SU-DHL-6 (cell line): ENCODE data around the gene TWIST2.

Source experiments
- H2AFZ ChIP-seq: fragments of 200-600 bp; sonication (generic); 2 replicates; pipeline ENCODE4 v1.6.1; 2014; ENCODE audit warnings: low read depth, mild to moderate bottlenecking, moderate library complexity, mixed read lengths, antibody characterized with exemption, low read length; ENCODE audit not compliant: severe bottlenecking
- H3F3A ChIP-seq: fragments of 200-600 bp; shearing (Covaris generic); 2 replicates; pipeline ENCODE4 v1.6.0; 2016; ENCODE audit warnings: antibody characterized with exemption, mild to moderate bottlenecking; ENCODE audit not compliant: insufficient read depth
- H3K27ac ChIP-seq: fragments of 200-600 bp; sonication (generic); 2 replicates; pipeline ENCODE4 v1.5.1; 2016; ENCODE audit warnings: low read depth, mild to moderate bottlenecking, low read length, moderate library complexity, mixed read lengths
- H3K27me3 ChIP-seq: fragments of 200-600 bp; sonication (generic), shearing (Covaris generic); 2 replicates; pipeline ENCODE4 v1.6.0; 2014; ENCODE audit warnings: mild to moderate bottlenecking, low read length
- H3K36me3 ChIP-seq: fragments of 200-600 bp; sonication (generic); 2 replicates; pipeline ENCODE4 v1.6.1; 2014; ENCODE audit warnings: mild to moderate bottlenecking, low read length, mixed read lengths
- H3K4me2 ChIP-seq: fragments of 300-600, 200-600 bp; shearing (Covaris generic), sonication (generic); 2 replicates; pipeline ENCODE4 v1.6.0; 2014; ENCODE audit warnings: low read length, low read depth, mild to moderate bottlenecking; ENCODE audit not compliant: poor library complexity, severe bottlenecking
- H3K4me3 ChIP-seq: fragments of 200-600 bp; sonication (generic); 2 replicates; pipeline ENCODE4 v1.5.1; 2014; ENCODE audit warnings: antibody characterized with exemption, low read length, mild to moderate bottlenecking, mixed read lengths; ENCODE audit not compliant: insufficient read depth, poor library complexity, severe bottlenecking
- H3K79me2 ChIP-seq: fragments of 200-600 bp; sonication (generic); 2 replicates; pipeline ENCODE4 v1.6.1; 2014; ENCODE audit warnings: mild to moderate bottlenecking, low read length, moderate library complexity; ENCODE audit not compliant: insufficient read depth
- H3K9ac ChIP-seq: fragments of 200-600 bp; sonication (generic); 2 replicates; pipeline ENCODE4 v1.7.0; 2014; ENCODE audit warnings: mild to moderate bottlenecking, low read length
- H3K9me2 ChIP-seq: fragments of 200-600 bp; sonication (generic); replicated peaks from 2 replicates; pipeline ENCODE4 v1.6.1; 2014; ENCODE audit warnings: low read length; ENCODE audit not compliant: insufficient read depth
- H3K9me3 ChIP-seq: fragments of 200-600 bp; sonication (generic); 2 replicates; pipeline ENCODE4 v1.6.1; 2014; ENCODE audit warnings: low read length, mixed read lengths; ENCODE audit not compliant: insufficient read depth
- H4K20me1 ChIP-seq: fragments of 200-600 bp; sonication (generic); 2 replicates; pipeline ENCODE4 v1.6.1; 2014; ENCODE audit warnings: low read depth, mild to moderate bottlenecking, antibody characterized with exemption, low read length, moderate library complexity, mixed read lengths
- EZH2phosphoT487 ChIP-seq: fragments of 200-600 bp; sonication (generic), shearing (Covaris generic); conservative IDR thresholded peaks from 2 replicates; pipeline ENCODE4 v1.6.1; 2018; ENCODE audit warnings: mild to moderate bottlenecking, antibody characterized with exemption, low read length, moderate library complexity, mixed read lengths
- TF ChIP-seq, protein P1 (sequence below): fragments of 200-600 bp; sonication (generic); IDR thresholded peaks from one replicate; pipeline ENCODE4 v1.5.1; 2017; ENCODE audit warnings: antibody characterized with exemption, mild to moderate bottlenecking, low read length, moderate library complexity; ENCODE audit not compliant: insufficient read depth, poor library complexity, severe bottlenecking

The TWIST2 gene

DNA sequence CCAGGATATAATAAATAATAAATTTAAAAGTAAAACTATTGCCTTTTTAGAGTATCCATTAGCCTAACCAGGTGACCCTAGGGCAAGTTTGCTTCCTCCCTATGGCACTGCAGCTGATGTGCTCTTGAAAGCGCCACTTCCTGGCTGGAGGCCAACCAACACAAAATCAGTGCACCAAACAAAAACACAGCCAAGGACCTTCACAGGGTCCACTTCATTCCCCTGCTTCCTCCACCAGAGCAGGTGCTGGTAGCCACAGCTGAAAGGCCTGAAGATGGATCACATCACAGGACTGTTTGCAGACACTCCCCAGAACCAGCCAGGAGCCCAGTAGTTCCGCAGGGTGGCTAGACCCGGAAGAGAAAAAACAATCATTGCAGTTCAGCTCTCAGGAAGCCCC lies 108.8 kb downstream of the TWIST2 start:
- H3F3A ChIP-seq: no peaks in the 10 kb centered on the region

More for the DNA sequence above, 108.8 kb downstream of the TWIST2 start:
- Histone ChIP-seq H2AFZ (no peak overlapping the region), H3K4me3 (no peak overlapping the region), H3K27me3 (no peaks in the 10 kb centered on the region), H3K9me3 (no peaks in the 10 kb centered on the region), H3K36me3 (no peaks in the 10 kb centered on the region), H3K9ac (no peak overlapping the region), H3K27ac (no peak overlapping the region), H3K4me2 (no peak overlapping the region), H4K20me1 (no peaks in the 10 kb centered on the region), H3K79me2 (no peaks in the 10 kb centered on the region), H3K9me2 (no peaks in the 10 kb centered on the region)
- TF ChIP-seq EZH2phosphoT487: no peak
- TF ChIP-seq, protein P1, sequence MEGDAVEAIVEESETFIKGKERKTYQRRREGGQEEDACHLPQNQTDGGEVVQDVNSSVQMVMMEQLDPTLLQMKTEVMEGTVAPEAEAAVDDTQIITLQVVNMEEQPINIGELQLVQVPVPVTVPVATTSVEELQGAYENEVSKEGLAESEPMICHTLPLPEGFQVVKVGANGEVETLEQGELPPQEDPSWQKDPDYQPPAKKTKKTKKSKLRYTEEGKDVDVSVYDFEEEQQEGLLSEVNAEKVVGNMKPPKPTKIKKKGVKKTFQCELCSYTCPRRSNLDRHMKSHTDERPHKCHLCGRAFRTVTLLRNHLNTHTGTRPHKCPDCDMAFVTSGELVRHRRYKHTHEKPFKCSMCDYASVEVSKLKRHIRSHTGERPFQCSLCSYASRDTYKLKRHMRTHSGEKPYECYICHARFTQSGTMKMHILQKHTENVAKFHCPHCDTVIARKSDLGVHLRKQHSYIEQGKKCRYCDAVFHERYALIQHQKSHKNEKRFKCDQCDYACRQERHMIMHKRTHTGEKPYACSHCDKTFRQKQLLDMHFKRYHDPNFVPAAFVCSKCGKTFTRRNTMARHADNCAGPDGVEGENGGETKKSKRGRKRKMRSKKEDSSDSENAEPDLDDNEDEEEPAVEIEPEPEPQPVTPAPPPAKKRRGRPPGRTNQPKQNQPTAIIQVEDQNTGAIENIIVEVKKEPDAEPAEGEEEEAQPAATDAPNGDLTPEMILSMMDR: no peak
